Hematopoietic multipotent progenitor cell (in vitro differentiated cells): ENCODE results near the gene LSMEM2. TPM values are rescaled to one million over a fixed set of nuclear protein-coding genes. Genes with fewer than 3 reads are reported as not detected.
"Not testable (repeated sequence)": the region's sequence is repeated elsewhere in the genome, so short reads cannot be mapped to it uniquely, and the experiment has no call there.

Experiments
- DNase-seq, 3 donors: peaks; one replicate each; pipeline ENCODE4 v3.0.0-alpha.2; 2011 to 2015; ENCODE audit warnings: low read depth in 2 of 3, low spot score in 2 of 3
- total RNA-seq: library from RNA; depleted of rRNA; stranded (reverse); fragments of >200 nt; gene quantifications from one replicate; pipeline ENCODE4 v1.2.3, GENCODE V29; 2012

LSMEM2 gene
- total RNA-seq, 1 donor, result not detected

- no peak for DNase-seq
These were observed 3.5 kb upstream of the LSMEM2 start for GRCh38 chr3:50275141-50275995.

GRCh38 chr3:50275996-50276761, 2.7 kb upstream of the LSMEM2 start:
- peak in 2 of 3 donors; percentile 58 to 63 for DNase-seq

GRCh38 chr3:50276762-50277101, 2.2 kb upstream of the LSMEM2 start:
- no peak for DNase-seq

- DNase-seq, result no peak
These were observed 586 bp upstream of the LSMEM2 start for GRCh38 chr3:50278123-50278879.

- no peak for DNase-seq
These were observed 549 bp downstream of the LSMEM2 start for GRCh38 chr3:50279255-50280016.

GRCh38 chr3:50284121-50284520, 5.2 kb downstream of the LSMEM2 start:
- DNase-seq, result not testable (repeated sequence)

DNA sequence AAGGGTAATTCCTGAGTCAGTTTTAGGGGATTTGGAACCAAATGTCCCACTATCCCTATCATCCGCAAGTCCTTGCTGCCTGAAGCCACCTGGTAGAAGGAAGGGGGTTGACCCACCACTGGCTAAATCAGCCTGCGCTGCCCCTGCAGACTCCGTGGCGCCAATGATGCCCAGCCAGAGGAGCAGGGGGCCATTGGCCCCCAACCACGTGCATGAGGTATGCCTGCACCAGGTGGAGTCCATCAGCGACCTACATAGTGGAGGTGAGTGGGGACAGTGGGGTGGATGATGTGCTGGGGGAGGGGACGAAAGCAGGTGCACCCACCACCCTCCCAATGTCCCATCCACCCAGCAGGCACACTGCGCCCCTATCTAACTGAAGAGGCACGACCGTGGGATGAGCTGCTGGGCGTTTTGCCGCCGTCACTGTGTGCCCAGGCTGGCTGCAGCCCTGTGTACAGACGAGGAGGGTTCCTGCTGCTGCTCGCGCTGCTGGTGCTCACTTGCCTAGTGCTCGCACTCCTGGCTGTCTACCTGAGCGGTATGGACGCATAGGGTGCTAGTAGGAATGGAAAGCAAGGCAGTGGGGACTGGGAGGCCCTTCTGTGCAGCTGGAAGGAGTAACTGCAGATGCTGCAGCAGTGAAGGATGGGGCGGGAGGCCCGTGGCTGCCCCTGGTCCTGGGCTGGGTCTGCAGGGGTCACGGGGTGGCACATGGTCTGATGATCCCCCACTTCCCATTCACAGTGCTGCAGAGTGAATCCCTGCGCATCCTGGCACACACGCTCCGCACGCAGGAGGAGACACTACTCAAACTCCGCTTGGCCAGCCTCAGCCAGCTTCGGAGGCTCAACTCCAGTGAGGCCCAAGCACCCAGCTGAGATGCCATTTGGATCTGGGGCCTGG, 7.7 kb downstream of the LSMEM2 start:
- DNase-seq, result no peak

DNA sequence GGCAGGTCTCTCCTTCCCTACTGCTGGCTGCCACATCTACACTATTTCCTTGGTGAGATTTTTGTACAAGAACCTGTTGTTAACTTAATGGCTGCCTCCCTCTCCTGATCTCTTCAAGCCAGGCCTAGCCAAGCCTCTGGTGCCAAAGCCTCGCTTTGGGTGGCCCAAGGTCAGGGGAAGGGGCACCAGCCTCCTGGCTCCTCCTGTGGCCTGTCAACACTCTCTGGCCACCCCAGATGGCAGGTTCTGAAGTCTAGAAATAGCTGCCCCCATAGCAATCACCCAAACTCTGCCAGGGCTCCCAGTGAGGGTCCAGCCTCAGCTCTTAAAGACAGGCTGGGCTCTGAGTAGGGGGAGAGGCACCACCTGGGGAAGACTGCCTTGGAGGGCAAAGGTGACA, 8.4 kb downstream of the LSMEM2 start:
- no peak for DNase-seq

GRCh38 chr3:50288387-50289007, 9.6 kb downstream of the LSMEM2 start:
- DNase-seq, result no peak

- DNase-seq, result no peak
These were observed 10.2 kb downstream of the LSMEM2 start for GRCh38 chr3:50289130-50289529.

- no peak for DNase-seq
These were observed 11.3 kb downstream of the LSMEM2 start for GRCh38 chr3:50290161-50290641.

DNA sequence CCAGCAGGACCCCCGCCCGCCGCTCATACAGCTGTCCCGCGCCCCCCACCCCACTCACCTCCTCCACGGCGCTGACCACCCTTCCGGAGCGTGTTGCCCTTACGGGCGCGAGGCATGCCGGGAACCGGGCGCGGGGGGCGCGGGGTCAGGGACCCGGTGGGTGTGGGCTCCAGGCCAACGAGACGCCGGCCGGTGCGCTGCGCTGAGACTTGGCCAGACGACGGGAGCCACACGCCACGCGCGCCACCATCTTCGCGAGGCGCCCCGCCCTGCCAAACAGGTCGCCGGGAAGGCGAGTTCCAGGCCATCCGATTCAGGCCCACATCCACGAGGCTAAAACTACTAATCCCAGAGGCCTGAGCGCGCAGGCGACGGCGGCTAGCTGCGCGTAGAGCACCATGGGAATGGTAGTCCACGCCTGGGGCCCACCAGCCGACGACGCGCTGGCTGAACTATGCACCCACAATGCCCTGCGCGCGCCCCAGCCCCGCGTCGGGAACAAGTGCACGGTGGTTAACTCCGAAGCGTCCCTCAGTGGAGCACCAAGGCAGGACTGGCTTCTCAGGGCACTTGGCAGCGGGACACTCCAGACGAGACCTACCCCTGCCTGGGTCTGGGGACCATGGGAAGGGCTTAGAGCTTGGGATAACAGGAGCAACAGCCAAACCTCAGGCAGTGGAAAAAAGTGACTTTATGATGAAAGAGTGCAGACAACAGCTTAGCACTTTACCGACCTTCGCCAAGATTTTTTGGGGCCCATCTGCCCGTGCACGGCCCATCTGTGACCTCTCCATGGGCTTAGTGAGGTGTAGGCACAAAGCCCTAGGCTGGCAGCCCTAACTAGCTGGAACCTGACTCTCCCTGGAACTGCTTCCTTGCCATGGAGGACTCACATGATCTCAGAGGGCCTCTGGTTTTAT, 13.5 kb downstream of the LSMEM2 start, which contains the start of gene IFRD2:
IFRD2 (minus strand) TSS at position 271 of the 920 bp plus-strand sequence; CDS start at position 116, 155 bp downstream.
- peak; percentile 84 to 97 (median 96) for DNase-seq

- DNase-seq, result no peak
These were observed 14.4 kb downstream of the LSMEM2 start for GRCh38 chr3:50293079-50293801.

- no peak for DNase-seq
These were observed 15.2 kb downstream of the LSMEM2 start for GRCh38 chr3:50294089-50294488.

DNA sequence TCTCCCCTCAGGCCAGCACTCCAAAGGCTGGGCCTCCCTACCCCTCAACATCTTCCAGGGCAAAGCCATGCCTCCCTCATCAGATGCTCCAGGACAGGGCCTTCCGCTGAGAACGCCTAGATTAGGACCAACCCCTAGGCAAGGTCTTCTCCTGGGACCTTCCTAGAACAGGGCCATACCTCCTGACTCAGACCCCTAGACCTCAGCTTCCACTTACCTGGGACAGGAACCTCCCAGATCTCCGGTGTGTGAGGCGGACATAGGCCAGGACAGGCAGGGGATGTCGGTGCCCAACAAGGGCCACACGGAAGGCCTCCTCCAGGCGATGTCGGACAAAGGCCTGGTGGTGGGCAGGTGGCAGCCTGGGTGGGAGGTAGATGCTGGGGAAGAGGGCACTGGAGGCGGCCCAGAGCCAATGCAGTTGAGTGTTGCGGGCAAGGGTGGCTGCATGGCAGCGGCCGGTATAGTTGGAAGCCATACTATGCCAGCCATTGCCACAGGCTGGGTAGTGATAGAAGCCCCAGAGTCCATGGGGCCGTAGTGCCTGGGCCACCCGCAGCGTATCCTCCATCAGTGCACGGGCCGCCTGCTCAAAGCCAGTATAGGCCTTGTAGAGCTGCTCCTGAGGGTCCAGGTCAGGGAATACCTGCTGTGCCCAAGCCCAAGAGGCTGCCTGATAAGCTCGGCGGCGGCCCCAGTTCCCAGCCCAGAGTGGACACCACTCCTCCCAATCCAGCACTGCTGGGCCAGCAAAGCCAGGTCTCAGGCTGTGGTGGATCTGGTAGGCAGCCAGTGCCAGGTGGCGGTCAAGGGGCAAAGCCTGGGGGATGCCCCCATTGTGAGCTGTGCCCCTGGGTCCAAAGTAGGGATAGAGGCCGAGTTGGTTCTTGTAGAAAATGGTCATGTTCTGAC, 15.9 kb downstream of the LSMEM2 start:
- no peak for DNase-seq
